ENCODE data around the gene EXOC6B.

The EXOC6B gene

DNA sequence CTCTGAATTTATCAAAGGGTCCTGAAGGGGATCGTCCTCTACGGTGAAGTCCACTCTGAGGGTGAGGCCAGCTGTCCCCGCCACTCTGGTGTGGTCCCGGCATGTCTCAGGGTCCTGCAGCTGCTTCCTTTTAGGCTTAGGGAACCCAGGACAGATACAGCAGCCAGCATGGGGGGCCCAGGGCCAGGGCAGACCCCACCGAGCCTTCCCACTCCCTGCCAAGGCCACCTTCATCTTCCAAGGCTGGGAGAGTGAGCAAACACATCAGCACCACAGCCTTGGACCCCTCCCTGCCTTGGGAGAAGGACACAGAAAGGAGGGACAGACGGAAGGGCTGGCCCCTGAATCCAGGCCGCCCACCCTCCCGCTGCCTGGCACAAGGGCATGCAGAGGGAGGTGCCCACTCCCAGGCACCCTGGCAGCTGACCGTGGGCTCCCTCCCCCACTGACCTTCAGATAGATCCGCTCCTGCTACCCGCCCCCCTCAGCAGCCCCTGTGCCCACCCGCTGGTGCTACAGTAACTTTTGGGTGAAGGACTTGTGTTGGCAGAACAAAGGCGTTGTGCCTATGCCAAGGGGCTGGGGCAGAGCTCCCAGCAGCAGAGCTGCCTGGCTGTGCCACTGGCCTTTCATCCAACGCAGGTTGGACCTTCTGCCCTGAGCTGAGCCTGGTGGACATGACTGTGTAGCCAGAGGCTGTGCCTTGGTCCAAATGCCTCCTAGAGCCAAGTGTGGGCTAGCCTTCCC lies 685.8 kb downstream of the EXOC6B start:
- no peak for DNase-seq (ENCODE audit: low read depth in 4 of 4, low spot score in 1 of 4)

DNA sequence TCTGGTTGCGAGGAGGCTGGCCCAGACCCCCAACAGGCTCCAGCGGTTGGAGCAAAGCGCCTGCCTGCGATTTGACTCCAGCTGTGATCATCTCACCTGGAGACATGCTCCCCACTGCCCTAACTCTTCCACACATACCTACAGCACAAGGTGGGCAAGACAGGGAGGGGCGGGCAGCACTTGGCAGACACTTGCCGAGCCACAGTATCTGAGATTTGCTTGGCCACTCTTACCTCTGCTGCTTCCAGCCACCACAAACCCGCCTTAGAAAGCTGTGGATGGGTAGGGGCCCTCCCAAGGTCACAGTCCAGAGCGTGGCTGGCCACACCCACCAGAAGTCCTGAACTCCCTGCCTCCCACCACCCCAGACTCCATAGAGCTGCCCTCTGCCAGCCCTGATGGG lies 686.4 kb downstream of the EXOC6B start:
- no peak for DNase-seq (ENCODE audit: low read depth in 4 of 4, low spot score in 1 of 4)

DNA sequence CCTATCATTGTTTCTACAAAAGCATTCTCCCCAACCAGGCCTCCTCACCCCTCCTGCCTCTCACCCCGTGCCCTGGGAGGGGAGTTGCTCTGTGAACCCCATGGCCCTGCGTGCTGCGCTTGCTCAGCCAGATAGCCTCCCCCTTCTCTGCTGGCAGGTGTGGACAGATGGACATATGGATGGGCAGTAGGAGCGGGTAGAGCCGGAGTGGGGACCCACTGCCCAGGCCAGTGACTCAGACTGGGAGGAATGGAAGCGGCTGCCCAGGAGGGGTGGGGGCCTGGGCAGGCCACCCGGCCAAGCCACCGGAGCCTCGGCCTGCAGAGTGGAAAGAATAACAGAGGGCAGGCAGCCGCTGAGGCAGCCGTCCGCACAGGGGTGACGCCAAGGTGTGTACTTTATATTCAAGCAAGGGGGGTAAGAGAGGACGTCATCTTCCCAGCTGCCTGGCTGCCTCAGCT lies 686.9 kb downstream of the EXOC6B start:
- DNase-seq (ENCODE audit: low read depth in 4 of 4, low spot score in 1 of 4), result no peak

DNA sequence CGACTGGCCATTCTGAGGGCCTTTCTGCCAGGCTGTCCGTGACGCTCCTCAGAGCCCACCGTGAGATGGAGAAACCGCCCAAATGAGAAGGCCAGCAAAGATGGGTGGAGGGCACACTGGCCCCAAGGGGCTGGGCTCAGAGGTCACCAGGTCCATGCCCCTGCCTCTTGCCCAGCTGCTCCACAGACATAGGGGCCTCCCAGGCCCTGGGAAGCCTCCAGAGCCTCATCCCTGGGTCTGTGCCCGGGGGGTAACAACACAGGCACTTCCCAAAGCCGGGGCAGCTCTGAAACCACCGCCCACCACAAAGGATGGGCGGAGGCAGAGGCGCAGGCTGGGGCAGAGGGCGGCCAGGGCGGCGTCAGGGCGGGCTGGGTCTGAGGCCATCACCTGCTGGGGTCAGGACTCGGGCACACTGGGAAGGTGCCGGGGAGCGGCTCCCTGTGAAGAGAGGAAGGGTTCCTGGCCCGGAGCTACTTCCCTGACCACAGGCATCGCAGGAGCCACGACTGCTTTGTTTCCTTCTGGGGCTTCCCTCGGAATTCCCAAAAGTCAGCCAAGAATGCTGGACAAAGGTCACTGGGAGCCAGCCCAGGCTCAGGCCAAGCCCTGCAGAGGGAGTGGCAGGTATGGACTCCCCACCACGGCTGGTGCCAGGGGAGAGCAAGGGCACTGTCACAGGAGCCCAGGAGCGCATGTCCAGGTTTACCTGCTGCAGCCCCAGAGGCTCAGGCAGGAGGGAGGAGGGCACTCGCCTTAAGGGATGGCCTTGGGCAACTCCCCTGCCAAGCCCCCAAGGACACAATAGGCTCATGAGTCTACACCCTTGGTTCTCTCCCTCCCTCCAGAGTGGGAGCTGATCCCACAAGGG lies 687.6 kb downstream of the EXOC6B start:
- DNase-seq (ENCODE audit: low read depth in 4 of 4, low spot score in 1 of 4), result no peak

GRCh38 chr2:72137498-72138010 lies 688.3 kb downstream of the EXOC6B start:
- peak; percentile 32 to 58 (median 50) for DNase-seq (ENCODE audit: low read depth in 4 of 4, low spot score in 1 of 4)

- no peak for DNase-seq (ENCODE audit: low read depth in 4 of 4, low spot score in 1 of 4)
These were observed 688.8 kb downstream of the EXOC6B start for GRCh38 chr2:72136933-72137497.

GRCh38 chr2:72136331-72136730 lies 689.5 kb downstream of the EXOC6B start:
- no peak for DNase-seq (ENCODE audit: low read depth in 4 of 4, low spot score in 1 of 4)

- DNase-seq (ENCODE audit: low read depth in 4 of 4, low spot score in 1 of 4), result no peak
These were observed 689.9 kb downstream of the EXOC6B start for GRCh38 chr2:72135921-72136320.

DNA sequence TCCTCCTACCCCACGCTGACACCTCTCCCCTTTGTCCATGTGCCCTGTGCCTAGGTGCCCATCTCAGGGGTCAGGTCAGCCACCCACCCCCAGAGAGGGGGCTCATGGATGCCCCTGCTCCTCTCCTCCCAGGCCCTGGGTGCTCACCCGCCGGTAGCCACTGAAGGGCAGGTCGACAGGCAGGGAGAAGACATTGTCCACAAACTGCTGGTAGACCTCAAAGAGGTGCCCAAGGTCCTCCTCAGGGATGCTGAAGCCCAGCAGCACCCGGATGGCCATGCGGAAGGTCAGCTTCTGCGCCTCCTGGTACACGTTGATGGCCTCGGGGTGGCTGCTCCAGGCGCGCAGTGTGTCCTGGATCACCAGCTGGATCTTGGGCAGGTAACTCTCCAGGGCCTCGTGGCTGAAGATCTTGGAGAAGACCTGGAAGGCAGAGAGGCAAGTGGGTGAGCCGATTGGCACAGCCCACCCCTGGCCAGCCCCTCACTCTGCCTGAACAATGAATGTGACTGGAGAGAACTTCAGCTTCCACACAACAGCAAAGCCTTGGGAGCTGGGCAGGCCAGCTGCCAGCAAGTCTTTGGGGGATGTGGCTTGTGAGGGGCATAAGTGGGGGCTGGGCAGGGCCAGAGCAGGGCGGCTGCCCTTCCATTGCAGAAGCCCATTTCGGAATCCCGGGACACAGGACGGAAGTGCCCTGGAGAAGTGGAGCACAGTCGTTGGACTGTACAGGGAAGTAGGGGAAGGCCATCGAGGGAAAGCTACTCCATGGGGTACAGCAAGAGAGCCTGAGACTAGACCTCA lies 690.6 kb downstream of the EXOC6B start:
- DNase-seq (ENCODE audit: low read depth in 4 of 4, low spot score in 1 of 4), result no peak

- no peak for DNase-seq (ENCODE audit: low read depth in 4 of 4, low spot score in 1 of 4)
These were observed 691.3 kb downstream of the EXOC6B start for GRCh38 chr2:72134408-72134996.

GRCh38 chr2:72133721-72134407 lies 692.0 kb downstream of the EXOC6B start:
- no peak for DNase-seq (ENCODE audit: low read depth in 4 of 4, low spot score in 1 of 4)

DNA sequence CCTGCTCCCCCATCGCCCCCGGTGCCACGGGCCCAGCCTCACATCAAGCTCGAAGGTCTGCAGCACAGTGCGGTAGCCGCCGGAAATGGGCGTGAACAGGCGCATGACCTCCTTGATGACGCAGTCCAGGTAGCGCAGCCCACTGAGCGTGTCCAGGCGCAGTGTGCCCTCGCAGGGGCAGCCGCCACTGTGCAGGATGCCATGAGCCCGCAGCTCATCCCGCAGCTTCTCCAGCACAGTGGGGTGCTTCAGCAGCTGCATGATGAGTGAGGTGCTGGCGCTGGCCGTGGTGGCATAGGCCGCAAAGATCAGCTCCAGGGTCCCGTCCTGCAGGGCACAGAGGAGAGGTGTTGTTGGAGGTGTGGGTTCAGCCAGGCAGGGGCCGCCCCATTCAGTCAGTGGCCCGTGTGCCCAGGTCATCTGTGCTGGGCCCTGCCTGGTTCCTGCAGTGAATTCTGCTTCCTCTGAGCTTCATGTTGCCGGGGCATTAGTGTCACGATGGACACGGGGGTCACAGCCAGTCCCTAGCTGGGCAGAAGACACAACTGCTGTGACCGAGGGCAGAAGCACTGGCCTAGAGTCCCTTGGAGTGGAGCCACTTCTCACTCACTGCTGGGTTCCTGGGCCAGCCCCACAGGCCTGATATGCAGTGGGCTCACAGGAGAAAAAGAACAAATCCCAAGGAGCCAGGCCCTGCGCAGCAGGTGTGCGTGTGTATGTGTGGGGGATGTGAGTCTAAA lies 692.7 kb downstream of the EXOC6B start:
- DNase-seq (ENCODE audit: low read depth in 4 of 4, low spot score in 1 of 4), result no peak

- no peak for DNase-seq (ENCODE audit: low read depth in 4 of 4, low spot score in 1 of 4)
These were observed 693.7 kb downstream of the EXOC6B start for GRCh38 chr2:72131916-72132841.

GRCh38 chr2:72131371-72131891 lies 694.4 kb downstream of the EXOC6B start:
- no peak for DNase-seq (ENCODE audit: low read depth in 4 of 4, low spot score in 1 of 4)

- DNase-seq (ENCODE audit: low read depth in 4 of 4, low spot score in 1 of 4), result no peak
These were observed 695.0 kb downstream of the EXOC6B start for GRCh38 chr2:72130659-72131360.

- DNase-seq (ENCODE audit: low read depth in 4 of 4, low spot score in 1 of 4), result no peak
These were observed 696.0 kb downstream of the EXOC6B start for GRCh38 chr2:72129681-72130340.

DNA sequence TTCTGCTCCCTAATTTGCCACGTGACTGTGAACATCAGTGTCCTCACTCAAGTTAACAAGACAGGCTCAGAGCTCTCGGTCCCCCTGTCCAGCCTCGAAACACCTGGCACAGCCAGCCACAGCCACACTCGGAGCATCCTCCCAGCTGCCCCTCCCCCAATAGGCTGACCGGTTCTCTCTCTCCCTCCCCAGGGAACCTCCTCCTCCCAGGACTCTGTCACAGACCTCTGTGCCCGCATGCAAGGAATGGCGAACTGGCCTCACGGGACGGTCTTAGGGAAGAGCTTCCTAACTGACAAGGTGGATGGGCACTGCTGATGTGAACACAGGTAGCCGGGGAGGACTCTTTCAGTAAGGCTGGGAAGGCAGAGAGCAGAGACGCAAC lies 697.0 kb downstream of the EXOC6B start:
- no peak for DNase-seq (ENCODE audit: low read depth in 4 of 4, low spot score in 1 of 4)
